Mesenteric fat pad (tissue), 1 donor: ENCODE results near the gene DKC1. TPM values are rescaled to one million over a fixed set of nuclear protein-coding genes. Genes with fewer than 3 reads are reported as not detected.

ENCODE experiments used
- DNase-seq: peaks from one replicate; pipeline ENCODE4 v3.0.0-alpha.2; 2020; ENCODE audit warnings: low spot score
- total RNA-seq: library from RNA; stranded (reverse); fragmentation: NEBNext Ultra II Directional; extraction: Animal tissue kit (Norgen Biotek cat#: 25700); gene quantifications from one replicate; pipeline ENCODE4 v1.2.1, GENCODE V29; 2021
- donor health status: DM: yes; HTN: yes; CAD: no.

The DKC1 gene
- total RNA-seq, 1 donor from 2014 or later = 46.8 TPM

DNA sequence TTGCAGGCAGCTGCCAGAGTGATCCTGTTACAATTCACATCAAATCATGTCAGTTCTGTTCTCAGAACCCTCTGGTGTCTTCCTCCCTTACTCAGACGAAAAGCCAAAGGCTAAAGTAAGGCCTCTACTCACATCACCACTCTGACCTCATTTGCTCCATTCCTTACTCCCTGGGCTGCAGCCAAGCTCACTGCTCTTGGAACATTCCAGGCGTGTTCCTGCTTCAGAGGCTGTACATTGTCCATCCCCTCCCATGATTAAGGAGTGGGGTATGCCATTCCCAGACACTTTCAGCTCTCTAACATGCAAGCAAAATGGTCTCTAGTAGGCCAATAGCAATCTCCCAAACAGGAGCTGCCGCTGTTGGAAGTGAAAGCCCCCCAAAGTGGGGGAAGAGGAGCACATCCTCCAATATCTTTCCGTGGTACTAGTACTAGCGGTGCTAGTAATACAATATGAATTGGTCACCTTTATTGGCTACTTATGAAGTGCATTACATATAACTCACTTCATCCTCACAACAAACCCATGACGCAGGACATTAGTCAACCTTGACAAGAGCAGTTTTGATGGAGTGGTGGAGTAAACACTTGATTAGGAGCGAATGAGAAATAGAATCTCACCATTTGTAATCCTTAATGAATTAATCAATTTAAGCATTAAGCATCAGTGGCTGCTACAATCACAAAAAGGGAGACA lies 26.8 kb upstream of the DKC1 start:
- DNase-seq = no peak

DNA sequence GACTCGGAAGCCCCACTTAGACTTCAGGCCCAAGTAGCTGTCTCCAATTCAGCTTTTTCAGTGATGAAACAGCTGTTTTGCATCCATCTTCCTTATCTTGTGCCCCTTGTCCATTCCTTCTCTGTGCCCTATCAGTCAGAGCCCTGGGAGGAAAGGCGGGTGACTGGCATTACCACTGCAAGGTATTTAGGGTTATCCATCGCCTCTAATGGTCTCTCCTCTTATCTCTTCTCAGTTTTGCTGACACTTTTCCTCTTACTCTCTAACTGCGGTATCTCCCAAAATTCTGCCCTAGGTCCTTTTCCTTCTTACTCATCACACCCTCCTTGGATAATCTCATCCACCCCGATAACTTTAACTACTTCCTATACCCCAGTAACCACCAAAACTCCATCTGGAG lies 25.5 kb upstream of the DKC1 start:
- DNase-seq = no peak

DNA sequence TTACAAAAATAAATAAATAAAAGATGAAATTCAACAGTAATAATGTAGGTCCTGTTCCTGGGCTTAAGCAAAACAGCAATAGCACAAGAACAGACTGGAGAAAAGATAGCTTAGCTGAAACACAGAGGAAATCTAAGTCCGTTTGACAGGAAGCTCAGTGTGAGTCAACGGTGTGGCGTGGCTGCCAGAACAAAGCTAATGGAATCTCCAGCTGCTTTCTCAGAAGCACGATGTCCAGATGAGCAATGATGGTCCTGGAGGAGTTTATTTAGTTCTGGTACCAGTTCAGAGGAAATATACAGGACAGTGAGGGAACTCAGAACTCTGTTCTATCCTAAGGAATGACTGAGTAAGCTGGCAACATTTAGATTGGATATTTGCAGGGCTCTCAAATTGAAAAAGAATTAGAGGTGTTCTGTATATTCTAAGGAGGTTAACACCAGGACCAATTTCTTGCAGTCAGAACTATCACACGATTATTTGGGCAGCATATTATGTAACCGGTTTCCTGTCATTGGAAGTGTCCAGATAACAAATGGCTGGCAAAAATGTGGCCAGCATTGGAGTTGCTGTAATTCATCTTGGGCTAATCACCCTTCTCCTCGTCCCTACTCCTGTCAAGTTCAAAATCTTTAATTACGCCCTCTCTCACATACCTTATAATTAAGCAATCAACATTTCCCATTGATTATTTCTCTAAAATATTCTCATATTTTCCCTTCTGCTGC lies 24.5 kb upstream of the DKC1 start:
- no peak for DNase-seq

DNA sequence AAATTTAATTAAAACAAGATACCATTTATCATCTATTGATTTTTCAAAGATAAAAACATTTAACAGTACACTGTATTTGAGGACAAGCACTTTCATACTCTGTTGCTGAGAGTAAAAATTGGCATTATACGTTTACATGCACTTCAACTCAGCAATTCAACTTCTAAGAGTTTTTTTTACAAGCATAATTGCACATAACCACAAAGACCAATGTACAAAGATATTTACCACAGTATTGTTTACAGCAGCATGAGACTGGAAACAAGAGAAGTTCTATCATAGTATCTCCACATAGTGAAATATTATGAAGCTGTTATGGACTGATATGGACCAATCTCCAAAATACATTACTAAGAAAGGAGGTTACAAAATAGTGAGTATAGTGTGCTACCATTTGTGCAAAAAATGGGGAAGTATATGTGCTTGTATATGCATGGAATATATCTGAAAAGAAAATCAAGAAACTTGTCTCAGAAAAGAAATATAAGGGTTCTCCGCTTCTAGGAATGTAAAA lies 22.7 kb upstream of the DKC1 start:
- no peak for DNase-seq

DNA sequence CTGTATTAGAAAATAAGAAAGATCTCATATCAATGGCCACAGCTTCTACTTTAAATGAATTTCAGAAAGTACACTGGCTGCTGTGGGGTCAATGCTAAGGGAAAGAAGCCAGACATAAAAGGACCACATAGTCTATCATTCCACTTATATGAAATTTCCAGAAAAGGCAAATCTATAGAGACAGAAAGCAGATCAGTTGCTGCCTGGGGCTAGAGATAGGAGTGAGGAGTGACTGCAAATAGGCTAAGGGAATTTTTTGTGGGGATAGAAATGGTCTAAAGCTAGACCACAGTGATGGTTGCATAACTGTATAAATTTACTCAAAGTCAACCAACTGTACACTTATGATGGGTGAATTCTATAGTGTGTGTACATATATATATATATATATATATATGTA lies 20.1 kb upstream of the DKC1 start:
- DNase-seq = no peak

DNA sequence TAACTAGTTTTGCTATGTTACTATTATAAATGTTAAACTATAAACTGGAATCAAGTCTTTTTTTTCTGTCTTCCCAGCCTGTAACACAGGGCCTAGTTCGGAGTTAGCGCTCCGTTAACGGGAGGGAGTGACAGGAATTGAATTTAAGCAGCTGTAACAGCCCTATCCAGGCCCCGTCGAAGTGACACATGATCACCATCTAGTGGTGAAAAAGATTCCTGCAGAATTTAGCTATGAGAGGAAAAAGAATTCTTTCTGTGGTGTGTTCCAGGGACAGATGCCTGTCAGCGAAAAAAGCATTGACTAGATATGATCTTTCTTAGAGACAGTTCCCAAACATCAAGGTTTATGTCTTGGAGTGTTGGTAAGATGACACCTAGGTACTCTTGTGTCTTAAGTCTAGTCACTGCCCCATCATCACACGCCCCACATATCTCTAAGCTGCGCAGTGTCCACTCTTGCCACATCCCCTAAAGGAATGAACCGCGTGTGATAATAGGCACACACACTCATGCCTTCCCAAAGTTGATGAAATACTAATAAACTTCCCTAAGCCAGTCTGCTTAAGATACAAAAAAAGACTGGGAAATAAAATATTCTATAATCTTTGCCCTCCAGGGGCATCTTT lies 13.8 kb upstream of the DKC1 start:
- DNase-seq = no peak

DNA sequence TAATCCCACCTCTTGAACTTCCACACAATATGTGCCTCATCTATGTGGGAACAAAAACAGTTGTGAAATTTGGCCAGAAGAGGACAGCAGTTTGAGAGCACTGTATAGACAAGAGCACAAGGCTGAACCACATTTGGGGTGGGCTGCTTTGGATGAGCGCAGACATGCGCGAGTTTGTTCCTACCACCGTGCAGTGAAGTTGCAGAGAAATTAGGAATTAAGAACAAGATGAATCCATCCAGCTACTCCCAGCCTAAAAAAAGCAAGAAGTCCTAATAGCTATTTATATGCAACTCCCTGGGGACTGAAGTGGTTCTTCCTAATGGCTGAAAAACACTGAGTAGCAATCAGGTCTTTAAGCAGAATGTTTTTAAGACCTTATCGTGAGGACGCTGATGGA lies 12.8 kb upstream of the DKC1 start:
- DNase-seq = no peak

DNA sequence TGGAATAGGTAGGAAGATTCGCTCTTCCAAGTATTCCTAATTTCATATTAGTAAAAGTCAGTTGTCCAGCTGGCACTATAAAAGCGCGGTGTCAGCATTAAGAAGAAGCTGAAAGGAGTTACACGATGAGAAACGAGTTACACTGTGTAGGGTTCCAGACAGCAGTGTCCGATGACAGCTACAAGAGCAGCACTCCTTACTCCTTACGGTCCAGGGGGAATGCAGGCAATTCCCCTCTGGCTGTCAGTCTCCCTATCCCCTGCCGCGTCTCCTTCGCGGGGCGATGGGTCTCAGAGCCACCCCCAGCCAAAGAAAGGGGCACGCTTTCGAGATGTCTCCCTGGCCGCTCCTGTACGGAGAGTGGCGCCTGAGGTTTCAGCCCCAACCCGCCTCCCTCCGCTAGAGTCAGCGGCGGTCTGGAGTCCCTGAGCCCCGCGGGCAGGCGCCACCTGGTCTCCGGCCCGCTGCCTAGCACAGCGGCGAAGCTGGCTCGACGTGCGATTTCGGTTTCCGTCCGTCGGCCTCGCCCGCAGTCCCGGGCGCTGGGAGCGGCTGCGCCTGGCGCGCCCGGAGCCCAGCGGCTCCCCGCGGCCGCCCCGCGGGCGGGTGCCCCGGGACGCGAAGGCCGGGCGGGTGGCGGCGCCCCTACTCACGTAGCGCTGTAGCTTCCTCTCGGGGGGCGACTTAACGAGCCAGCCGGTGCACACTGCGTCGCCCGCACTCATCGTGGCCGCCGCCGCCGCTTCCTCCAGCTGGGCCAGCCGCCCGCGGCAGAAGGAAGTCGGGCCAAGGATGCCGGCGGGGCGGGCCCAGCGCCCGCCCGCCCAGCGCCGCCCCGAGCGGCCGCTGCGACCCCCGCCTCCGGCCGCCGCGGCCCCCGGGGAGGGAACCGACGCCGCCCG lies 12.1 kb upstream of the DKC1 start, which contains the start of gene GAB3:
Gene GAB3, minus strand, starts transcription at position 777 of the 902 bp plus-strand sequence. Its CDS starts 52 bp downstream, at position 725.
- no peak for DNase-seq

DNA sequence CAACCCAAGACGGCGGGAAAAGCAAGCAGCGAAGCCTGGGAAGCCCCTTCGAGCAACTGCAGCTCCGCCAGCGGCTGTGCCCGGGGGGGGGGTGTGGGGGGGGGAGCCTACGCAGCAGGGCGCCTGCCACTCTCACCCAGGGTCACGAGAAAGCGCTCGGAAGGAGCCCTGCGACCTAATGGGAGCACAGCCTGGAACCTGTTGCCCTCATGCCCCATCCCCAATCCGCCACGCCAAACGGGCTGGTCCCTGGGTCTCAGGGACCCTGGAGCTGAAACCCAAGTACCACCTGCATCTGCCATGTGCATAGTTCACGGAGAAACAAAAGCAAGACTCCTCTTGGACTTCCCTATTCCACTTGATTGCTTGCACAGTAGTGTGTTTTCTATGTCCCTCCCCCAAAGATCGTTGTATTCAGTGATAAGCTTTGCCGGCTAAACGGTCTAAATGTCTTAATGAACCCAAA lies 11.4 kb upstream of the DKC1 start:
- no peak for DNase-seq

DNA sequence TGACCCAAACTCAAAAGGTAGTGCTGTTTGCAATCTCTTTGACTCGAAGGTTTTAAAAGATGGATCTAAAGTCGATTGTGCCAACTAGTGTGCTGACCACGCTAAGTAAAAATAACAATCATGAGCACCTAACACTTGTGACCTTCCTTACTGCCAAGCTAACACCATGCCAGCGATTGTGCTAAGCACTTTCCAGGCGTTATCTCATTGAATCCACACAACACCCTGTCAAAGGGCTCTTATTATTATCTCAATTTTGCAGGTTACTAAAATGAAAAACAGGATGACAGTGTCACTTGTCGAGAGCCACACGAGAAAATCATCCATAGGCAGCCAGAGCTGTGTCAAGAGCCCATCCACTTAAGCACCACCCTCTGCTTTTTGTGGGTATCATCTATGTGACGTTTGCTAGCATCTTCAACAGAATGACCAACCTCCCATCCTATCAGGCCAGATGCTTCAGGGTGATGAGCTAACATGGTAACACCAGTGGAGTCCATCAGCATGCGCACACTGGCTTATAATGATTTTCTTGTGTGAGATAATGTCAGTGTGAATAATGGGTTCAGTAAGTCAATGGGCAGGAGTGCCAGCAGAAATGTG lies 10.9 kb upstream of the DKC1 start:
- DNase-seq = no peak

DNA sequence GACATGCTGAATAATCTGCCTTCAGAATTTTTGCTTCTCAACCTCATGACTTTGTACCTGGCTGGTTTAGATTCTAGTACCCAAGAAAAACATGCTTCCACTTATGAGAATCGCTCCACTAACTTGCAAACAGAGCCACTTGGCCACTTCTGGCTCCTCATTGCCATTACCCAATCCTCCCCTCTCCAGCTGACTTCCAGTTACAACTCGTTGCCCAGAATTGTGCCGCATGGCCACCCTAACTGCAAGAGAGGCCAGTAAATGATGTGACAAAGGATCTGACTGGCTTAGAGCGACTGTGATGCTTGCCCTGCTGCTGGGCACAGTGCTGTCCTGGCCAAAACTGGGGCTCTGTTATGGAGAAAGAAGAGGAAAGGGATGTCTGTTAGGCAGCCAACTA lies 4.0 kb upstream of the DKC1 start:
- no peak for DNase-seq

DNA sequence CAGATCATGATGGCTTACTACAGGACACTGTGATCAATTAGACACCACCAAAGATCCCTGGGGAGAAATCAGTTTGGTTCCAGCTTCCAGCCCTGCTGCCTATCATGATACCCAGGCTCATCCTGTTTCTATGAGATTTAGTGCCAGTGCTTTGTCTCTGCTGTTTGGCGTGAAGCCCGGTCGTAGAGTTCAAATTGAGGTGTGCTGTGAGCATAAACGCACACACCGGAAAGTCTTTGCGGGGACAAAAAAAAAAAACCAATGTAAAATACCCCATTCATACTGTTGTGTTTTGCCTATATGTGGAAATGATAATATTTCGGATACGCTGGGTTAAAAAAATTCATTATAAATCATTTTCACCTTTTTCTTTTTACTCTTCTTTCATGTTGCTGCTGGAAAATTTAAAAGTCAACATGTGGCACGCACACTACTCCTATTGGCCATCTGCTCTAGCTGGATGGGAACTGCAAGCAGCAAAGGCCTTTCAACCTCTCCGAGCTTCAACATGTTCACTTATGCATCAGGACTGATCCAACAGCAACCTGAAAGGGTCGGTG lies 607 bp upstream of the DKC1 start:
- DNase-seq = no peak

DNA sequence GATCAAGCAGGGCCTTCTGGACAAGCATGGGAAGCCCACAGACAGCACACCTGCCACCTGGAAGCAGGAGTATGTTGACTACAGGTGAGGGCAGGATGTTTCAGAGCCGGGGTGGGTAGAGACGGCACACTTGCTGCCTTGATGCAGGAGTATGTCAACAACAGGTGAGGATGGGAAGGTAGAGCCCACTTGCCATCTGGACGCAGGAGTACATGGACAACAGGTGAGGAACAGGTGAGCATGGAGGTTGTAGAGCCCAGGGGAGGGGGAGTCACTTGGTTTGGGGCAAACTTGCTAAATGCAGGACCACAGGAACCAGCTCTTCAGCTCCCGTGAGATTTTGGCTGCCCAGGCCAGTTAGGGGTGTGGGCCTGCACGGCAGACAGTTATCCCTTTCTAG lies 12.0 kb downstream of the DKC1 start:
- DNase-seq = no peak

DNA sequence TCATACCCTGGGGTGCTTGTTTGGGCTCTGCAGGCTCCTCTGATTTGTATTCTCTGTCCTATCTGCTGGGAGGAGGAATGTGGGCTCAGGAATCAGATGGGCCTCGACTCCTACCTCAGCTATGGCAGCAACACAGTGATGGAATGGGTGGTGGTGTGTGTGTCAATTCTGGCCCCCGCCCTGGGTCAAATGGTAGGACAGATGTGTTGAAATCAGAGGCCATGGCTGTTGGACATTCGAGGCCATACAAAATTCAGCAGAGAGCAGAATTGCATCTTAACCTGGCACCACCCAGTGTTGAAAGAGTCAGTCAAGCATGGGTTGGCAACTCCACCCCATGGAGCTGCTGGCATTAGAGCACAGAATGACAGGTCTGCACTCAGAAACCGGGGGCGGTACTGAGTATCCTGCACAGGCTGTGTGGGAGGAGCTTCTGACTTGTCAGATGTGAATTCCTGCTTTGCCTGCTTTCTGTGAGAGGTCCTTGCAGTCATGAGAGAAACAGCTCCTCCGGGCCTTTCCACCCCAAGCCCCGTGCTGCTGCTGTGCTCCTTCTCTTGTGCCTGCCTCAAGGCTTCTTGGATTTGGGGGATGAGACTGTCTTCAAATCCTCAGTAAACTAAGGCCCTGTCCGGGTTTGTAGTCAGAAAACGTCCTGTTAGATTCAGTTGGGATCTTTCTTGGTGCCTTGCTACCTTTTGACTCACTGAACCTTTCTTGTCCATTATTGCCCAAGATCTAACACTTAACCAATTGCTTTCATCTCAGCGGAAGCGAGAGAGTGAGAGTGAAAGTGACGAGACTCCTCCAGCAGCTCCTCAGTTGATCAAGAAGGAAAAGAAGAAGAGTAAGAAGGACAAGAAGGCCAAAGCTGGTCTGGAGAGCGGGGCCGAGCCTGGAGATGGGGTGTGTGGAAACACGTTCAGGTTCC lies 13.0 kb downstream of the DKC1 start:
- DNase-seq = no peak

DNA sequence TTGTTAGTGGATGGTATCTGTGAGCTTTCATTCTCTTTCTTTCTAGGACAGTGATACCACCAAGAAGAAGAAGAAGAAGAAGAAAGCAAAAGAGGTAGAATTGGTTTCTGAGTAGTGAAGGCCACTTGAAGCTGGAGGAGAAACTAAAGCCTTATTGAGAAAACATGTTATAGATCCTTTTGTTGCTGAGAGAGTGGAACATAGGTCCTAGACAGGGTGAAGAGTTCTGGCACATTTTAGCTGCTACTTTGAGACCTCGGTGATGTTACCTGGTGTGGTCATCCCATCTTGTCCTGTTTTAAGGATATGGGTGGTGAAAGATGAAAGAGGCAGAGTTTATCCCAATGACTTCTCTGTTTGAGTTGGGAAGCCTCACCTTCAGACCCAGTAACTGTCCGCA lies 14.1 kb downstream of the DKC1 start:
- DNase-seq = no peak

DNA sequence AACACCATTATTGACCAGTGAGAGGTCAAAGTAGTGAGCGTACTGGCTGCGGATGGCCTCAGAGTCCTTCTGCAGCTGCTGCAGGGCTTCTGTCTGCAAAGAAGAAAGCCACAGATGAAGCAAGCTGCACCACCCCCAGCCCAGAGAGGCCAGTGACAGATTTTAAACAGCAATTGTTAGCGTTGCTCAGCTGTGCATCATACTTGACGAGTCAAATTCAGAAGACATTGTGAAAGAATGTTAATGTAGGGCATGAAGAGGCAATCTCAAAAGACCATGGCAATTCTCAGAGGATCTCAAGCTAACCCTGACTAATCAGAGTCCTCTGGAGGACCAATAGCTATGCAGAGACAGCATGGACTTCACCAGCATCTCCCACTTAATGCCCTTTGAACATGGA lies 16.6 kb downstream of the DKC1 start:
- DNase-seq = no peak

DNA sequence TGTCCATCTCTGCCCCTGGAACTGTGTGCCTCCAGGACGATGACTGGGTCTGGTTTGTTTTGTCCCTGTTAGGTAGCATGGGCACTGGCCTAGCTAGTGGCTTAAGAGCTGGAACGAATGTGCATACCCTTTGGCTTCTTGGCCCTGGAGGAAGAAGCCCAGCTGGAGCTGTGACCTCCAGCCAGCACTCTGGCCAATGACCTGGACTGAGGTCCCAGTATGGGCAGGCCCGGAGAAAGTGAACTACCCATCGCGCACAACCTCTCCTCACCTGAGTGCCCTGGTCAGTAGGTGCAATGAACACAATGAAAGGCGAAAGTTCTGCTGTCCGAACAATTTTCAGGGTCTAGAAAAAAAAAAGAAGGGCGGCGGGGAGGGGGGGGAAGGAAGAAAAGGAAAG lies 18.3 kb downstream of the DKC1 start:
- no peak for DNase-seq

DNA sequence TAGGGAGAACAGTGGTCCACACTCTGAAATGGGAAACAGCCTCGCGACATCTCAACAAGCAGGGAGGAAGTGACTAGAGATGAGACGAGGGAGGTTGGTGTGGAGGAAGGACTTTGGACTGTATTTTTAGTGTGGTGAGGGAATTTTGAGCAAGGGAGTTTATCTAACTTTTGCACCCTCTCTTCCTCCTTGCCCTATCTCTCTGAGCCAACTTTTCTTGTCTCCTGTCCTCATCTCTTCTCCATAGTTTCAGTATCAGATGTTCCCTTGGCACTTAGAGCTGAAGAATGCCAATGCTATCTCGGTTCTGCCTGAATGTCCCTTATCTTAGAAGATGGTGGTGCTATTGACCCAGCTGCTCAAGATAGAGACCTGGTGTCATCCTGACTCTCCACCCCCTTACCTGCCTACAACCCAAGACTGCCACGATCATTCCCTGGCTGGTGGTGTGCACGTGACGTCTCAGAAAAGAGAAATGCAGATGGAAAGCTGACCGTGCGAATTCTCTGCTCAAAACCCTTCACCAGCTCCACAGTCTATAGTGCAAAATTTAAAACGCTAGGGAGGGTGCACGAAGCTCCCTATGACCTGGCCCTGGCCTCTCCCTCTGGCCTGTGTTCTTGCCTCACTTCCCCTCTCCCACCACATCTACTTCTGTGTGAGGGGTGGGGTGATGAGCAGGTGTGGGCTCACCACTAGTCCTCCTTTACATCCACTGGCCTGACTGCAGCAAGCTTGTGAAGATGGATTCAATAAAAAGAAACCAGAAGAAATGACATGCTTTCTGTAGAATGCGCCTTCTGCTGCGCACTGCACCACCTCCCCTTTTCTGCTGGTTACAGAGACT lies 21.7 kb downstream of the DKC1 start:
- no peak for DNase-seq
